SK-N-SH treated with all-trans-retinoic acid at 6 μM for 48 hours (cell line): ENCODE measurements around the gene VCPKMT.

ENCODE experiments used
- ATAC-seq: fragments of 200-7000 bp; cut with Tn5 transposase; 3 replicates; pipeline ENCODE4 v1.9.1; 2020; ENCODE audit warnings: mild to moderate bottlenecking, moderate library complexity
- ARNTL ChIP-seq: fragments of 450-650 bp; formaldehyde crosslinking; IDR thresholded peaks from 2 replicates; pipeline ENCODE4 v1.5.0; 2020; ENCODE audit warnings: low read depth, mild to moderate bottlenecking, moderate library complexity, borderline replicate concordance
- BACH2 ChIP-seq: fragments of 250-450 bp; sonication (Bioruptor Pico); IDR thresholded peaks from 2 replicates; pipeline ENCODE4 v1.9.0; 2021; ENCODE audit warnings: mild to moderate bottlenecking, borderline replicate concordance
- CSDC2 ChIP-seq: fragments of 250-450 bp; sonication (Bioruptor Pico); IDR thresholded peaks from 2 replicates; pipeline ENCODE4 v1.5.0; 2020; ENCODE audit warnings: mild to moderate bottlenecking, moderate library complexity
- ESRRG ChIP-seq: fragments of 250-450 bp; sonication (Bioruptor Pico); IDR thresholded peaks from 2 replicates; pipeline ENCODE4 v1.6.1; 2021; ENCODE audit warnings: mild to moderate bottlenecking
- GLIS3 ChIP-seq: fragments of 250-450 bp; sonication (Bioruptor Pico); IDR thresholded peaks from 2 replicates; pipeline ENCODE4 v1.5.0; 2020; ENCODE audit warnings: mild to moderate bottlenecking, moderate library complexity
- ISL1 ChIP-seq: fragments of 250-450 bp; sonication (Bioruptor Pico); IDR thresholded peaks from 2 replicates; pipeline ENCODE4 v2.1.2; 2022; ENCODE audit warnings: mild to moderate bottlenecking, moderate library complexity
- OSR1 ChIP-seq: fragments of 250-450 bp; sonication (Bioruptor Pico); IDR thresholded peaks from 2 replicates; pipeline ENCODE4 v1.8.0; 2022; ENCODE audit warnings: moderate library complexity, mild to moderate bottlenecking, inconsistent platforms
- PPARA ChIP-seq: fragments of 250-450 bp; sonication (Bioruptor Pico); IDR thresholded peaks from 2 replicates; pipeline ENCODE4 v1.5.0; 2020; ENCODE audit warnings: mild to moderate bottlenecking, borderline replicate concordance
- TCF4 ChIP-seq: fragments of 250-450 bp; sonication (Bioruptor Pico); IDR thresholded peaks from 2 replicates; pipeline ENCODE4 v1.8.0; 2021; ENCODE audit warnings: mild to moderate bottlenecking, moderate library complexity, borderline replicate concordance
- TOX ChIP-seq: fragments of 250-450 bp; sonication (Bioruptor Pico); IDR thresholded peaks from 2 replicates; pipeline ENCODE4 v1.8.0; 2021; ENCODE audit warnings: mild to moderate bottlenecking, moderate library complexity, borderline replicate concordance
- ZFP3 ChIP-seq: fragments of 250-450 bp; sonication (Bioruptor Pico); IDR thresholded peaks from 2 replicates; pipeline ENCODE4 v1.5.0; 2020; ENCODE audit warnings: mild to moderate bottlenecking, moderate library complexity
- ZFP30 ChIP-seq: fragments of 450-650 bp; formaldehyde crosslinking; IDR thresholded peaks from 2 replicates; pipeline ENCODE4 v1.5.0; 2022; ENCODE audit warnings: mild to moderate bottlenecking, moderate library complexity
- ZNF565 ChIP-seq: fragments of 450-650 bp; formaldehyde crosslinking; conservative IDR thresholded peaks from 2 replicates; pipeline ENCODE4 v1.5.0; 2020; ENCODE audit warnings: low read depth, mild to moderate bottlenecking, moderate library complexity
- ZNF8 ChIP-seq: fragments of 450-650 bp; formaldehyde crosslinking; IDR thresholded peaks from 2 replicates; pipeline ENCODE4 v1.5.0; 2020; ENCODE audit warnings: mild to moderate bottlenecking, moderate library complexity
- TF ChIP-seq, protein P1 (sequence below): fragments of 250-450 bp; sonication (Bioruptor Pico); IDR thresholded peaks from 2 replicates; pipeline ENCODE4 v1.5.0; 2020; ENCODE audit warnings: mild to moderate bottlenecking, moderate library complexity
- TF ChIP-seq, protein P2 (sequence below): fragments of 250-450 bp; sonication (Bioruptor Pico); IDR thresholded peaks from 2 replicates; pipeline ENCODE4 v1.8.0; 2021; ENCODE audit warnings: low read depth, mild to moderate bottlenecking, moderate library complexity, borderline replicate concordance
- TF ChIP-seq, protein P3 (sequence below): fragments of 250-450 bp; sonication (Bioruptor Pico); IDR thresholded peaks from 2 replicates; pipeline ENCODE4 v1.5.1; 2020; ENCODE audit warnings: low read depth, mild to moderate bottlenecking, moderate library complexity
- TF ChIP-seq, protein P4 (sequence below): fragments of 250-450 bp; sonication (Bioruptor Pico); IDR thresholded peaks from 2 replicates; pipeline ENCODE4 v1.8.0; 2020; ENCODE audit warnings: mild to moderate bottlenecking, moderate library complexity, borderline replicate concordance
- TF ChIP-seq, protein P5 (sequence below): fragments of 250-450 bp; sonication (Bioruptor Pico); IDR thresholded peaks from 2 replicates; pipeline ENCODE4 v1.5.1; 2021; ENCODE audit warnings: mild to moderate bottlenecking, moderate library complexity

The VCPKMT gene

DNA sequence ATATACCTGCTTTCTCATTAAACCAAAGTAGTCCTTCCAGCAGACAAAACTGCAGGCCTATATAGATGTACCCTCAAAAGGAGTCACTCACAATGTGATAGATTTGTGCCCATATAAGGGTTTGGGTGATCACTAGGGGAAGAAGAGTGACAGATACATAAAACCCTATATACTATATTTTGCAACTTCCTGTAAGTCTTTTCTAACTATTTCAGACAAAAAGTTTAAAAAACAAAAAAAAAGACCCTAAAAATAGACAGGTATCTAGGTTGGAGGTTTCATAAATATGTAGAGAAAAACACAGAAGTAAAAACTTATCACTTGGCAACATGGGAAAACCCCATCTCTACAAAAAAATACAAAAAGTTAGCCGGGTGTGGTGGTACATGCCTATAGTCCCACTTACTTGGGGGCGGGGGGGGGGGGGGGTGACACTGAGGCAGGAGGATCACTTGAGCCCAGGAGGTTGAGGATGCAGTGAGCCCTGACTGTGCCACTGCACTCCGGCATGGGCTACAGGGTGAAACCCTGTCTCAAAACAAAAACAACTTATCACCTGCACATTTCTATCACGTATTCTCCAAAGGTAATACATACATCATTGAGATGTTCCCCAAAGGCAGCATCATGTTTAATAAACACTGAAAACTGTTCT is 2.9 kb downstream of the VCPKMT start:
- ATAC-seq, result no peak
- no peak for TF ChIP-seq ARNTL (CRISPR knock-in tag)
- no peak for TF ChIP-seq TCF4 (CRISPR knock-in tag)
- TF ChIP-seq PPARA (CRISPR knock-in tag), result no peak
- TF ChIP-seq ZFP30, result no peak
- no peak for TF ChIP-seq ESRRG (CRISPR knock-in tag)
- no peak for TF ChIP-seq OSR1 (CRISPR knock-in tag)
- TF ChIP-seq, protein P1, sequence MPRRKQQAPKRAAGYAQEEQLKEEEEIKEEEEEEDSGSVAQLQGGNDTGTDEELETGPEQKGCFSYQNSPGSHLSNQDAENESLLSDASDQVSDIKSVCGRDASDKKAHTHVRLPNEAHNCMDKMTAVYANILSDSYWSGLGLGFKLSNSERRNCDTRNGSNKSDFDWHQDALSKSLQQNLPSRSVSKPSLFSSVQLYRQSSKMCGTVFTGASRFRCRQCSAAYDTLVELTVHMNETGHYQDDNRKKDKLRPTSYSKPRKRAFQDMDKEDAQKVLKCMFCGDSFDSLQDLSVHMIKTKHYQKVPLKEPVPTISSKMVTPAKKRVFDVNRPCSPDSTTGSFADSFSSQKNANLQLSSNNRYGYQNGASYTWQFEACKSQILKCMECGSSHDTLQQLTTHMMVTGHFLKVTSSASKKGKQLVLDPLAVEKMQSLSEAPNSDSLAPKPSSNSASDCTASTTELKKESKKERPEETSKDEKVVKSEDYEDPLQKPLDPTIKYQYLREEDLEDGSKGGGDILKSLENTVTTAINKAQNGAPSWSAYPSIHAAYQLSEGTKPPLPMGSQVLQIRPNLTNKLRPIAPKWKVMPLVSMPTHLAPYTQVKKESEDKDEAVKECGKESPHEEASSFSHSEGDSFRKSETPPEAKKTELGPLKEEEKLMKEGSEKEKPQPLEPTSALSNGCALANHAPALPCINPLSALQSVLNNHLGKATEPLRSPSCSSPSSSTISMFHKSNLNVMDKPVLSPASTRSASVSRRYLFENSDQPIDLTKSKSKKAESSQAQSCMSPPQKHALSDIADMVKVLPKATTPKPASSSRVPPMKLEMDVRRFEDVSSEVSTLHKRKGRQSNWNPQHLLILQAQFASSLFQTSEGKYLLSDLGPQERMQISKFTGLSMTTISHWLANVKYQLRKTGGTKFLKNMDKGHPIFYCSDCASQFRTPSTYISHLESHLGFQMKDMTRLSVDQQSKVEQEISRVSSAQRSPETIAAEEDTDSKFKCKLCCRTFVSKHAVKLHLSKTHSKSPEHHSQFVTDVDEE, result no peak
- TF ChIP-seq CSDC2 (CRISPR knock-in tag), result no peak
- TF ChIP-seq ZNF8, result no peak
- no peak for TF ChIP-seq GLIS3
- TF ChIP-seq, all 23 proteins: peak for 0

DNA sequence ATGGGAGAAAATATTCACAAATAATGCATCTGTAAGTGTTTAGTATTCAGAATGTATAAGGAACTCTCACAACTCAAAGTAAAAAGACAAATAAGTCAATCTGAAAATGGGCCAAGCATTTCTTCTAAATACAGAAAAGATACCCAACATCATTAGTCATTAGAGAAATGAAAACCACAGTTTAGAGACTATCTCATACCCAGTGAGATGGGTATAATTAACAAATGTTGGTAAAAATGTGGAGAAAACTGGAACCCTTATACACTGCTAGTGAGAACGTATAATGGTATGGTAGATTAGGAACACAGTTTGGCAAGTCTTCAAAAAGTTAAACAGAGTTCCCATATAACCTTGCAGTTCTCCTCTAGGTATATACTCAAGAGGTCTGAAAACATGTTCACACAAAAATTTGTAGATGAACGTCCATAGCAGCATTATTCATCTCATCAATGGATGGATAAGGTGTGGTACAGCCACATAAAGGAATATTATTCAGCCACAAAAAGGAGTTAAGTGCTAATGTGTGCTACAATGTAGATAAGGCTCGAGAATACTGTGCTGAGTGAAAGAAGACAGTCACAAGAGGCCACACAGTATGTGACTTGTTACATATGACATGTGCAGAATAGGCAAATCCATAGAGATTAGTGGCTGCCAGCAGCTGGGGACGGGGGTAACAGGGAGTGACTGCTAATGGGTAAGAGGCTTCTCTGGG is 5.9 kb downstream of the VCPKMT start:
- ATAC-seq, result no peak
- TF ChIP-seq ZNF565 (CRISPR knock-in tag) (no peak), TOX (CRISPR knock-in tag) (no peak), PPARA (CRISPR knock-in tag) (no peak), ISL1 (no peak), BACH2 (CRISPR knock-in tag) (no peak), ZNF8 (no peak), CSDC2 (CRISPR knock-in tag) (no peak), ARNTL (CRISPR knock-in tag) (no peak), GLIS3 (no peak), TCF4 (CRISPR knock-in tag) (no peak), ESRRG (CRISPR knock-in tag) (no peak), ZFP30 (no peak), ZFP3 (no peak)
- TF ChIP-seq, protein P2, sequence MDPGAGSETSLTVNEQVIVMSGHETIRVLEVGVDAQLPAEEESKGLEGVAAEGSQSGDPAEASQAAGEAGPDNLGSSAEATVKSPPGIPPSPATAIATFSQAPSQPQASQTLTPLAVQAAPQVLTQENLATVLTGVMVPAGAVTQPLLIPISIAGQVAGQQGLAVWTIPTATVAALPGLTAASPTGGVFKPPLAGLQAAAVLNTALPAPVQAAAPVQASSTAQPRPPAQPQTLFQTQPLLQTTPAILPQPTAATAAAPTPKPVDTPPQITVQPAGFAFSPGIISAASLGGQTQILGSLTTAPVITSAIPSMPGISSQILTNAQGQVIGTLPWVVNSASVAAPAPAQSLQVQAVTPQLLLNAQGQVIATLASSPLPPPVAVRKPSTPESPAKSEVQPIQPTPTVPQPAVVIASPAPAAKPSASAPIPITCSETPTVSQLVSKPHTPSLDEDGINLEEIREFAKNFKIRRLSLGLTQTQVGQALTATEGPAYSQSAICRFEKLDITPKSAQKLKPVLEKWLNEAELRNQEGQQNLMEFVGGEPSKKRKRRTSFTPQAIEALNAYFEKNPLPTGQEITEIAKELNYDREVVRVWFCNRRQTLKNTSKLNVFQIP (CRISPR knock-in tag), result no peak
- TF ChIP-seq, protein P3, sequence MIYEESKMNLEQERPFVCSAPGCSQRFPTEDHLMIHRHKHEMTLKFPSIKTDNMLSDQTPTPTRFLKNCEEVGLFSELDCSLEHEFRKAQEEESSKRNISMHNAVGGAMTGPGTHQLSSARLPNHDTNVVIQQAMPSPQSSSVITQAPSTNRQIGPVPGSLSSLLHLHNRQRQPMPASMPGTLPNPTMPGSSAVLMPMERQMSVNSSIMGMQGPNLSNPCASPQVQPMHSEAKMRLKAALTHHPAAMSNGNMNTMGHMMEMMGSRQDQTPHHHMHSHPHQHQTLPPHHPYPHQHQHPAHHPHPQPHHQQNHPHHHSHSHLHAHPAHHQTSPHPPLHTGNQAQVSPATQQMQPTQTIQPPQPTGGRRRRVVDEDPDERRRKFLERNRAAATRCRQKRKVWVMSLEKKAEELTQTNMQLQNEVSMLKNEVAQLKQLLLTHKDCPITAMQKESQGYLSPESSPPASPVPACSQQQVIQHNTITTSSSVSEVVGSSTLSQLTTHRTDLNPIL (CRISPR knock-in tag), result no peak
- TF ChIP-seq, protein P4, sequence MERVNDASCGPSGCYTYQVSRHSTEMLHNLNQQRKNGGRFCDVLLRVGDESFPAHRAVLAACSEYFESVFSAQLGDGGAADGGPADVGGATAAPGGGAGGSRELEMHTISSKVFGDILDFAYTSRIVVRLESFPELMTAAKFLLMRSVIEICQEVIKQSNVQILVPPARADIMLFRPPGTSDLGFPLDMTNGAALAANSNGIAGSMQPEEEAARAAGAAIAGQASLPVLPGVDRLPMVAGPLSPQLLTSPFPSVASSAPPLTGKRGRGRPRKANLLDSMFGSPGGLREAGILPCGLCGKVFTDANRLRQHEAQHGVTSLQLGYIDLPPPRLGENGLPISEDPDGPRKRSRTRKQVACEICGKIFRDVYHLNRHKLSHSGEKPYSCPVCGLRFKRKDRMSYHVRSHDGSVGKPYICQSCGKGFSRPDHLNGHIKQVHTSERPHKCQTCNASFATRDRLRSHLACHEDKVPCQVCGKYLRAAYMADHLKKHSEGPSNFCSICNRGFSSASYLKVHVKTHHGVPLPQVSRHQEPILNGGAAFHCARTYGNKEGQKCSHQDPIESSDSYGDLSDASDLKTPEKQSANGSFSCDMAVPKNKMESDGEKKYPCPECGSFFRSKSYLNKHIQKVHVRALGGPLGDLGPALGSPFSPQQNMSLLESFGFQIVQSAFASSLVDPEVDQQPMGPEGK (CRISPR knock-in tag), result no peak
- TF ChIP-seq, protein P5, sequence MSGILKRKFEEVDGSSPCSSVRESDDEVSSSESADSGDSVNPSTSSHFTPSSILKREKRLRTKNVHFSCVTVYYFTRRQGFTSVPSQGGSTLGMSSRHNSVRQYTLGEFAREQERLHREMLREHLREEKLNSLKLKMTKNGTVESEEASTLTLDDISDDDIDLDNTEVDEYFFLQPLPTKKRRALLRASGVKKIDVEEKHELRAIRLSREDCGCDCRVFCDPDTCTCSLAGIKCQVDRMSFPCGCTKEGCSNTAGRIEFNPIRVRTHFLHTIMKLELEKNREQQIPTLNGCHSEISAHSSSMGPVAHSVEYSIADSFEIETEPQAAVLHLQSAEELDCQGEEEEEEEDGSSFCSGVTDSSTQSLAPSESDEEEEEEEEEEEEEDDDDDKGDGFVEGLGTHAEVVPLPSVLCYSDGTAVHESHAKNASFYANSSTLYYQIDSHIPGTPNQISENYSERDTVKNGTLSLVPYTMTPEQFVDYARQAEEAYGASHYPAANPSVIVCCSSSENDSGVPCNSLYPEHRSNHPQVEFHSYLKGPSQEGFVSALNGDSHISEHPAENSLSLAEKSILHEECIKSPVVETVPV, result no peak
- TF ChIP-seq, protein P1, result no peak
